NCI-H146 (cell line): ENCODE data around the gene GRIK4.
"Not testable (repeated sequence)": the region's sequence is repeated elsewhere in the genome, so short reads cannot be mapped to it uniquely, and the experiment has no call there.

ENCODE experiments used
- DNase-seq: peaks from one replicate; lab custom pipeline; 2025; lab: John Stamatoyannopoulos, UW

GRIK4 gene

GRCh38 chr11:120577041-120577440, 65.5 kb downstream of the GRIK4 start:
- no peak for DNase-seq

- DNase-seq, result no peak
Measured at GRCh38 chr11:120577624-120578363, 66.2 kb downstream of the GRIK4 start.

DNA sequence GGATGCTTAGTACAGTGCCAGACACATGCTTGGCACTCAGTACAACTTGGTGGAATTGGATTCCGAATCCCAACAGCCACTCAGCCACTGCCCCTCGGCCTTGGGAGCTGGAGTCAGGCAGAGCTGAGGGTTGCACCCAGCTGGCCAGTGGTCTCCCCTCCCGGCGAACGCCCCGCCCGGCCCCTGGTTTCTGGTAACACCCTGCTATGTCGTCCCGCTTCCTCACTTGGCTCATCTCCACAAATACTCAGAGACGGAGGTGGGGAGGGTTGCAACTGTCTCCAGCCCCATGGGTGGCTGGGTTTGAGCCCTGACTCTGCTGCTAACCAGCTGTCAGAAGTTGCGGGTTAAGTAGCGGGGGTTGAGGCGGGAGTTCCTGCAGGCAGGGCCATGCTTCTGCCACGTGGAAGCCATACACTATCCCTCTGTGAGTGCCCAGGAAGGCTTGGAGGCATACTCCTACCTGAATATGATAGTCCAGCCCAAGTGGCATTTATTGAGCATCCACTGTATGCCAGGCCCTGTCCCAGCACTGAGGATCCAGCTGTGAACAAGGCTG, 67.1 kb downstream of the GRIK4 start:
- no peak for DNase-seq

- DNase-seq, result no peak
Measured at GRCh38 chr11:120579611-120580031, 68.1 kb downstream of the GRIK4 start.

GRCh38 chr11:120581313-120581712, 69.8 kb downstream of the GRIK4 start:
- DNase-seq, result no peak

DNA sequence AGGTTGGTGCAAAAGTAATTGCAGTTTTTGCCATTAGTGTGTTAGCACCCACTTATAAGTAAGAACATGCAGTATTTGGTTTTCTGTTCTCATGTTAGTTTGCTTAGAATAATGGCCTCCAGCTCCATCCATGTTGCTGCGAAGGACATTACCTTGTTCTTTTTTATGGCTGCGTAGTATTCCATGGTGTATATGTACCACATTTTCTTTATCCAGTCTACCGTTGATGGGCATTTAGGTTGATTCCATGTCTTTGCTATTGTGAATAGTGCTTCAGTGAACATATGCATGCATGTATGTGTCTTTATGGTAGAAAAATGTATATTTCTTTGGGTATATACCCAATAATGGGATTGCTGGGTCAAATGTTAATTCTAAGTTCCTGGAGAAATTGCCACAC, 71.0 kb downstream of the GRIK4 start:
- DNase-seq, result not testable (repeated sequence)

DNA sequence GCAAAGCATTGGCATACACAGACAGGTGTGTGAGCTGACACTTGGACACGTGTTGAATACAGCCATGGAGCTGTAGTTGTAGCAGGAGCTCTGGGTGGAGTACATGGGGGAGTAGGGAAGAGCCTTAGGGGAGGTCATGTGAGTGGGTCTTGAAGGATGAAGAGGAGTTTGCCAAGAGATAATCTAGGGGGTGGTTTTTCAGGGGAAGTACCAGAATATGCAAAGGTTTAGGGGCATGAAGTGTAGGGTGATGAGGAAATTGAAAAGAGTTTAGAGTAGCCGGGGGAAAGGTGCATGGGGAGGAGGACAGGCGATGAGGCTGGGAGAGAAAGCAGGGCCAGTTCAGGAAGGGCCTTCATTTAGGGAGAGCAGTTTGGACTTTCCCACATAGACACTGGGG, 74.5 kb downstream of the GRIK4 start:
- DNase-seq, result no peak

GRCh38 chr11:120586728-120587127, 75.2 kb downstream of the GRIK4 start:
- no peak for DNase-seq

GRCh38 chr11:120587299-120587698, 75.8 kb downstream of the GRIK4 start:
- no peak for DNase-seq

GRCh38 chr11:120589376-120589775, 77.8 kb downstream of the GRIK4 start:
- DNase-seq, result no peak

DNA sequence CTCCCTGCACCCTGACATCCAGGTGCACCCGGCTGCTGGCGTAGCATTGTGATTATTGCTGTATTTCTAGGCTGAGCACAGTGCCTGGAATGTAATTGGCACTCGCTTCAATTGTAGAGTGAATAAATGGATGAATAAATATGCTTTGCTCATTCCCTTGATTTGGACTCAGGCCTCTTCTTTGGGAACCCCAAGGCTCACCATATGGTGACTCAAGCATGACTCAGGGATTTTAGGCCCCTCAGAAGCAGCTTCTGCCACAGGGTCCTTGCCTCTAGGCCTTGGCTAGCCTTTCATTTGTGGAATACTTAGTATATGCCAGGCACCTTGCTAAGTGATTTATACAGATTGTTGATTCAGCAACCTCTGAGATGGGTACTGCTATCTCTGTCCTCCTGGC, 78.9 kb downstream of the GRIK4 start:
- no peak for DNase-seq

DNA sequence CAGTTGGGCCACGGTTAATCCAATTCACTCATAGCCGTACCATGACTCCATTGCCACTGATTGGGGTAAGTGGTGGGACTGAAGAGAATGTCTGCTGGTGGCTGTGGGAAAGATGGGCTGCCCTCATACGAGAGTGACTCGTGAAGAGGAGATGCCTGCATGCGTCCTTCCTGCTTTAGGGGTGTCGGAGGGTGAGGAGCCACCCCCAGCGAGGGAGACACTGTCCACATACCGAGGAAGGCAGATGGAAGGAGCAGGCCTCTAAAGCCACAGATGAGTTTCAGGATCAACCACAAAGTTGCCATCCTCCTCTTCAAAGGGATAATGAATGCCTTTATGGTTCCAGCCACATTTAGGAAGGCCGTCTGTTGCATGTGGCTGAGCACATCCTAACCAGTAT, 83.2 kb downstream of the GRIK4 start:
- no peak for DNase-seq

DNA sequence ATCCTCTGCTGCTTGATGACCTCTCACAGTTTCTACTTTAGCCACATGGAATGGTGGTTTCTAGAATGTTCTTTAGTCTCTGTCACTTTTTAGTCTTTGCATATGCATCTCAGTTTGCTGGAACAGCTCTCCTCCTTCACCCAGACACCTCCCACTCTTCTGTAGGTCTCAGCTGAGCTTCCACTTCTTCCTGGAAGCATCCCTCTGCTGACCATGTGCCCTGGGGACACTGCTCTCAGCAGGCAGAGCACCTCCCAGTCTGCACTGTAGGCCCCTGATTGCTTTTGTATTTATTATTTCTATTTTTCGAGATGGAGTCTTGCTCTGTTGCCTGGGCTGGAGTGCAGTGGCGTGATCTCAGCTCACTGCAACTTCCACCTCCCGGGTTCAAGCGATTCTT, 84.0 kb downstream of the GRIK4 start:
- no peak for DNase-seq

- no peak for DNase-seq
Measured at GRCh38 chr11:120597250-120598215, 86.0 kb downstream of the GRIK4 start.

DNA sequence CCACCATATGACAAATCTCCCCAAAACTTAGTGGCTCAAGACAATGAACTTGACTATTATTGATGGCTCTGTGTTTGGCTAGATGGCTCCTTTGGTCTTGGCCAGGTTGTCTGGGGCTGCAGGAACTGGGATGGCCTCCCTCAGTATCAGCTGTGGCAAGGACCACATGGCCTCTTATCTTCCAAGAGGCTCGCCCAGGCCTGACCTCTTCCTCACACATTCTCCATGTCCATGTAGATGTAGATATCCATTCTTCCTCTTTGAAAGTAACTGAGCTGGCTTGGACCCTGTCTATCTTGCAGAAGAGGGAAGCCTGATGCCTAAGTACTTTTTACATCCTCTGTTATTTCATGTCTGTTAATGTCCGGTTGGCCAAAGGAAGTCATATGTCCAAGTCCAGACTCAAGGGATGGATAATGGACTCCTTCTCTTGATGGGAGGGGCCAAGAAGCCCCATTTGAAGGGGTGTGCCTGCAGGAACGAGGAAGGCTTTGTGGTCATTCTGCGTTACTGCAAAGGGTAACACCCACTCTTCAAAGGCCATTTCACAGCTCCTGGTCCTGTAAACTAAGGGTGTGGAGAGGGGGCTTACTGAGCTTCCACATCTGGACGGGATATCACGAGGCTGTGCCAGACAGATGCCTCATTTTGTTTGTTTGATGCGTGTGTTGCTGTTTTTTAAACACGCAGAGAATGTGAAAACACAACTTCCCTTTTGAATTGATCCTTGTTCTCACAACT, 87.1 kb downstream of the GRIK4 start:
- DNase-seq, result no peak

DNA sequence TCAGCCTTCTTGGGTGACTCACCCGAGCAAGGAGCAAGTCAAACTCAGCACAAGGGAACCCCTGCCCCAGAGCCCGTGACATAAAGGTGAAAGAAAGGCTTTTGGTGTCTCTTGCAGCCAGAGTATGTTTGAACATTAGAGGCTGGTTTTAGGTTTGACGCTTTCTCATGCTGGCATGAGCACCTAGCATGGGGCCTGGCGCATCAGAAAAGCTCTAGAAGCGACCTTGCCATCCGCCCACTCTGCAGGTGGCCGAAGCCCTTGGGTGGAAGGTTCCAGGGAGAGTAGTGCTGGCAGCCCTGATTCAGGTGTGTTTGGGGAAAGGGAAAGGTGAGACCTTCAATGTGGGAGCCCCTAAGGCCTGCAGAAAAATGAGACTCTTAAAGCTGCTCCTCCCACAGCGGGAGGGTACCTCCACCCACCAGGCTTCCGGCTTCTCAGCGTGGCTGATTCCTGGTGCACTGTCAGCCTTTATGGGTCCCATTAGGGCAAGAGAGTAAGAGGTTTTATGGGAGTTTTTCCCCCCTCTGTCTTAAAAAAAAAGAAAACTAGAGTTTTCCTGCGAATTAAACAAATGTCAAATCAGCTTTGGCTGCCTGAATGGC, 88.4 kb downstream of the GRIK4 start:
- no peak for DNase-seq

DNA sequence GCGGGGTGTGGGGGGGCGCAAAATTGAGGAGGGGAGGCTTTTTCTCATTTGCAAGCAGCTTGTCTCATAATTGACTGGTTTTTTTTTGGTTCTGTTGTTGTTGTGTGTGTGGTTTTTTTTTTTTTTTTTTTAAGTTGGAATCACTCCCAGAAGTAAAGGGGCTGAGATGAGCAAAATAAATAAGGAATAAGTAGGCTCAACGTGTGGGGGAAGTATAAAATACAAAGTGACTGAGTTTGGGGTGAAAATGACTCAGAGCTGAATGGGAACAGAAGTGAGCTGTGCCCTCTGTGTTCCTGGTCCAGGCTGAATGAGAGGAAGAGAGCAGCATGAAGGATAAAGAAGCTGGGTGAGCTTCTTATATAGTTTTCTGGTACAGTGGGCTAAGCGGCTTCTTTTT, 90.0 kb downstream of the GRIK4 start:
- no peak for DNase-seq

DNA sequence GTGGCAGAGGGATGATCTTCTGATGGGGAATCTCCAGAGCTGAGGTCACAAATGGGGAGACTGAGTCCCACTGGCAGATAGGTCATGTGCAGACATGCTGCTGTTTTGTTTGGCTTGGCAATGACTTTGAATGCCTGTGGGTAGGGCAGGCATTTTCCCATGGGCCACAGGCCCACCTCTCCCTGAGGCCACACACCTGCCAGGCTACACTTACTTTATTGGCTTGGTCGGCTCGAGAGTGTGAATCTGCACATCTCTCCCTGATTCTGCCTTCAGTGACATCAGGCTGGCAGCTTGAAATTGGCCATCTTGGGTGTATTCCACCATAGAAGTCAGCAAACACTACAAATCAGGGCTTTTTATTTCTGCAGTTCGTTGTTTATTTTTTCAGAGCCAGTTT, 91.5 kb downstream of the GRIK4 start:
- DNase-seq, result no peak

- DNase-seq, result no peak
Measured at GRCh38 chr11:120605469-120605868, 93.9 kb downstream of the GRIK4 start.

- no peak for DNase-seq
Measured at GRCh38 chr11:120606211-120607010, 94.9 kb downstream of the GRIK4 start.

DNA sequence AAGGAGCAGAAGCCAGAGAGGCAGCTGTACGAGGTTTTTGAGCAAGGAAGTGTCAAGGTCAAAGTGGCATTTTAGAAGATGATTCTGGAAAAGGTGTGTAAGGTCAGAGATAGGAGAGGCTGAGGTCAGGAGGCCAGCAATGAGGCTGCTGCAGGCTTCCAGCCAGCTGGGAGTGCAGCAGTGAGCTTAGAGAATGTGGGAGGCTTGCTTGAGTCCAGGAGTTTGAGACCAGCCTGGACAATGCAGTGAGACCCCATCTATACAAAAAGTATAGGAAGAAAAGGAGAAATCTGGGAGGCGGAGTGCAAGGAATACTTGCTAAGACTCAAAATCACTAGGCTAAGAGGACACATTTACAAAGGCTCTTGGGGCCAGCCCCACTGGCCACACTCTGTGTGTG, 96.5 kb downstream of the GRIK4 start:
- DNase-seq, result no peak
